Endothelial cell of umbilical vein (primary cell): ENCODE results near the gene SMG5. TPM values are rescaled to one million over a fixed set of nuclear protein-coding genes. Genes with fewer than 3 reads are reported as not detected.

Source experiments
- BruUV-seq: library from RNA; stranded (reverse); fragments of 400-500 nt; replicated peaks from 2 replicates; lab custom pipeline; 2021; lab: Mats Ljungman, UMichigan
- CTCF ChIA-PET: fragments of 300-600, 350-600 bp; sonication (Branson Sonifier 250); formaldehyde crosslinking; loops from one replicate; lab custom pipeline; 2021; ENCODE audit warnings: antibody characterized with exemption, inconsistent platforms; lab: Charles Lee
- POLR2A ChIA-PET: fragments of 300-600, 350-600 bp; sonication (Branson Sonifier 250); formaldehyde crosslinking; loops from one replicate; lab custom pipeline; 2021; ENCODE audit warnings: antibody characterized with exemption, inconsistent platforms; lab: Charles Lee
- DNase-seq: peaks from one replicate; pipeline ENCODE4 v3.0.0-alpha.2; 2011; ENCODE audit warnings: low read depth, low spot score
- FAIRE-seq: peaks from 2 replicates; lab custom pipeline; 2011; peaks lifted over from hg19 to GRCh38; lab: Jason Lieb, UNC
- H2AFZ ChIP-seq: 2 replicates; pipeline ENCODE4 v1.6.0; 2012; ENCODE audit warnings: low read depth, low read length, control low read depth, inconsistent platforms
- H3K27ac ChIP-seq: 2 replicates; pipeline ENCODE4 v1.5.1; 2011; ENCODE audit warnings: low read depth, mild to moderate bottlenecking, control low read depth, low read length, moderate library complexity; ENCODE audit not compliant: insufficient read depth
- H3K27me3 ChIP-seq, 2 experiments: 2 replicates each; pipeline versions ENCODE4 v1.6.0 to v1.6.1; 2011; ENCODE audit warnings: low read length in 2 of 2, mixed read lengths in 1 of 2; ENCODE audit not compliant: control insufficient read depth in 2 of 2, insufficient read depth in 2 of 2
- H3K36me3 ChIP-seq, 2 experiments: 2 replicates in 1 of 2; 3 replicates in 1 of 2; pipeline ENCODE4 v1.5.1; 2011; ENCODE audit warnings: low read length in 2 of 2, mild to moderate bottlenecking in 1 of 2, moderate library complexity in 1 of 2; ENCODE audit not compliant: control insufficient read depth in 2 of 2, insufficient read depth in 2 of 2; ENCODE audit errors: extremely low read depth in 1 of 2
- H3K4me1 ChIP-seq: 3 replicates; pipeline ENCODE4 v1.5.1; 2011; ENCODE audit warnings: mild to moderate bottlenecking, low read length; ENCODE audit not compliant: control insufficient read depth, insufficient read depth; ENCODE audit errors: extremely low read depth
- H3K4me2 ChIP-seq: 2 replicates; pipeline ENCODE4 v1.6.1; 2011; ENCODE audit warnings: low read length, control low read depth, mixed read lengths; ENCODE audit not compliant: insufficient read depth
- H3K4me3 ChIP-seq, 3 experiments: fragments of 200-600 bp in 1 of 3; sonication (generic), shearing (Covaris generic) in 1 of 3; replicated peaks in 1 of 3; 2 replicates each; pipeline ENCODE4 v1.5.1; 2011 to 2016; ENCODE audit warnings: control low read depth in 3 of 3, low read length in 3 of 3, mild to moderate bottlenecking in 2 of 3, inconsistent platforms in 1 of 3, low read depth in 1 of 3, moderate library complexity in 1 of 3; ENCODE audit not compliant: insufficient read depth in 1 of 3
- H3K79me2 ChIP-seq: 2 replicates; pipeline ENCODE4 v1.6.0; 2012; ENCODE audit warnings: low read length, inconsistent platforms; ENCODE audit not compliant: control insufficient read depth, insufficient read depth
- H3K9ac ChIP-seq: replicated peaks from 2 replicates; pipeline ENCODE3; 2011; ENCODE audit warnings: low read length, control low read depth; ENCODE audit not compliant: insufficient read depth; ENCODE audit errors: extremely low read depth
- H3K9me1 ChIP-seq: replicated peaks from 3 replicates; pipeline ENCODE4 v1.6.0; 2011; ENCODE audit warnings: mild to moderate bottlenecking, low read length; ENCODE audit not compliant: control insufficient read depth, insufficient read depth; ENCODE audit errors: extremely low read depth
- H3K9me3 ChIP-seq: replicated peaks from 2 replicates; pipeline ENCODE4 v1.5.1; 2012; ENCODE audit warnings: low read length, inconsistent platforms; ENCODE audit not compliant: control insufficient read depth, insufficient read depth
- H4K20me1 ChIP-seq: replicated peaks from 2 replicates; pipeline ENCODE3; 2011; ENCODE audit warnings: mild to moderate bottlenecking, low read length; ENCODE audit not compliant: control insufficient read depth, insufficient read depth; ENCODE audit errors: extremely low read depth
- EZH2 ChIP-seq: IDR thresholded peaks from 2 replicates; pipeline ENCODE4 v1.6.1; 2012; ENCODE audit warnings: borderline replicate concordance, low read depth, mild to moderate bottlenecking, moderate library complexity, low read length, inconsistent platforms; ENCODE audit not compliant: severe bottlenecking
- FOS ChIP-seq: IDR thresholded peaks from 2 replicates; pipeline ENCODE4 v1.6.1; 2011; ENCODE audit warnings: mild to moderate bottlenecking, low read length, moderate library complexity, borderline replicate concordance; ENCODE audit not compliant: insufficient read depth
- GATA2 ChIP-seq: IDR thresholded peaks from 2 replicates; pipeline ENCODE4 v1.7.0; 2011; ENCODE audit warnings: low read depth, mild to moderate bottlenecking, moderate library complexity, mixed read lengths, low read length; ENCODE audit not compliant: insufficient read length, insufficient read depth
- JUN ChIP-seq: IDR thresholded peaks from 2 replicates; pipeline ENCODE4 v1.6.1; 2011; ENCODE audit warnings: borderline replicate concordance, low read depth; ENCODE audit not compliant: insufficient read length, insufficient read depth
- MYC ChIP-seq: IDR thresholded peaks from one replicate; pipeline ENCODE4 v1.6.1; 2011; ENCODE audit warnings: mild to moderate bottlenecking, low read depth, low read length
- POLR2A ChIP-seq: IDR thresholded peaks from 2 replicates; pipeline ENCODE4 v1.6.1; 2012; ENCODE audit warnings: low read depth, mild to moderate bottlenecking, control low read depth, low read length
- POLR2AphosphoS5 ChIP-seq: IDR thresholded peaks from 2 replicates; pipeline ENCODE4 v1.6.1; 2012; ENCODE audit warnings: low read depth, mild to moderate bottlenecking, control low read depth, low read length, moderate library complexity; ENCODE audit not compliant: insufficient read depth
- dilution Hi-C: fragments of 300-500 bp; cut with MboI; formaldehyde crosslinking; loops from one replicate; pipeline ENCODE4 v1.15.0; 2019; ENCODE audit warnings: low sequenced_read_pairs; ENCODE audit not compliant: extremely low pct_ligation_motif_present
- intact Hi-C: fragments of 100-400 bp; cut with micrococcal nuclease; formaldehyde crosslinking; loops from one replicate; pipeline ENCODE4 v1.10.0; 2022
- polyA plus RNA-seq, 4 experiments: library from polyadenylated mRNA; depleted of rRNA in 3 of 4; stranded (reverse) in 3 of 4; unstranded in 1 of 4; fragments of >200 nt; gene quantifications; 2 replicates each; pipeline versions ENCODE4 v1.2.1 to v1.2.3, GENCODE V29; 2011 to 2012; ENCODE audit warnings: missing spikeins in 1 of 4
- total RNA-seq: library from RNA; stranded (reverse); gene quantifications from 2 replicates; pipeline ENCODE4 v1.2.3, GENCODE V29; 2021
- TF ChIP-seq, protein P1 (sequence below), 2 donors: IDR thresholded peaks; 1 replicate in 1 of 2; 2 replicates in 1 of 2; pipeline ENCODE4 v1.5.1; 2011; ENCODE audit warnings: low read length in 2 of 2, mild to moderate bottlenecking in 2 of 2, moderate library complexity in 2 of 2, control low read depth in 1 of 2, inconsistent platforms in 1 of 2, low read depth in 1 of 2; ENCODE audit not compliant: insufficient read depth in 1 of 2; ENCODE audit errors: extremely low read depth in 1 of 2
- TF ChIP-seq, protein P2 (sequence below): IDR thresholded peaks from 2 replicates; pipeline ENCODE4 v1.6.1; 2011; ENCODE audit not compliant: insufficient read depth, insufficient read length

SMG5 gene
- total and polyA plus RNA-seq, 2 donors (not counting 3 experiments of a cell fraction or from before 2014, with no cell fraction given): 37.4 to 82.6 TPM

DNA sequence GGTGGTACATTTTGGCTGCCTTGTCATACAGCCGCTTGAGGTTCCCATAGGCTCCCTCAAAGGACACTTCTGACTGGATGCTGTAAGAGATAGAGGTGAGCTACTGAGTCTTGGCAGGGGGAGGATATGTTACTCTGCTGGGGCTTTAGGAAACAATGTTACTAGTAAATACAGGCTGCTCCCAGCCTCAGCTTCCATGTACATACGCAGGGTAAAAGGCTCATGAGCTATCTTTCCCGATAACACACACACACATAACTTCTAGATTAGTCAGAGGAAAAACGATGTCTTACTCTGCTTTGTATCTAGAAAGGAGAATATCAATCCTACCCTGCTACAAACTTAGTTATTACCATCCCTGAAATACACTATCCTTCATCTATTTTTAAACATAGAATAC is 14.3 kb downstream of the SMG5 start:
- CTCF ChIA-PET: interaction anchor here (0.8 to 2.2 kb wide), 3 partner anchors 8 to 20 kb away, joined by 3 to 5 read pairs (median 3); no protein-coding TSS in a partner anchor
- POLR2A ChIA-PET: interaction anchor here (0.6 kb wide), 1 partner anchor 10 kb away, joined by 3 read pairs; no protein-coding TSS in a partner anchor

More for the DNA sequence above, 14.3 kb downstream of the SMG5 start:
- DNase-seq (no peak), FAIRE-seq (no peak)
- Histone ChIP-seq H3K27ac (no peak overlapping the region), H3K79me2 (no peaks in the 10 kb centered on the region), H2AFZ (no peak overlapping the region), H3K27me3 (no peaks in the 10 kb centered on the region), H3K4me2 (no peak overlapping the region), H3K9ac (no peak overlapping the region), H3K4me3 (no peak overlapping the region), H3K36me3 (peaks cover 24 to 59% of the 10 kb centered on the region in 2 experiments), H3K4me1 (no peaks in the 10 kb centered on the region), H3K9me3 (no peaks in the 10 kb centered on the region), H4K20me1 (no peaks in the 10 kb centered on the region), H3K9me1 (no peaks in the 10 kb centered on the region)
- dilution Hi-C loops (no loop called here), intact Hi-C loops (no loop called here)
- no TSS peak for BruUV-seq
- TF ChIP-seq FOS (no peak), POLR2AphosphoS5 (no peak), POLR2A (no peak), EZH2 (no peak), MYC (no peak), GATA2 (no peak), JUN (no peak)
- TF ChIP-seq, protein P1, sequence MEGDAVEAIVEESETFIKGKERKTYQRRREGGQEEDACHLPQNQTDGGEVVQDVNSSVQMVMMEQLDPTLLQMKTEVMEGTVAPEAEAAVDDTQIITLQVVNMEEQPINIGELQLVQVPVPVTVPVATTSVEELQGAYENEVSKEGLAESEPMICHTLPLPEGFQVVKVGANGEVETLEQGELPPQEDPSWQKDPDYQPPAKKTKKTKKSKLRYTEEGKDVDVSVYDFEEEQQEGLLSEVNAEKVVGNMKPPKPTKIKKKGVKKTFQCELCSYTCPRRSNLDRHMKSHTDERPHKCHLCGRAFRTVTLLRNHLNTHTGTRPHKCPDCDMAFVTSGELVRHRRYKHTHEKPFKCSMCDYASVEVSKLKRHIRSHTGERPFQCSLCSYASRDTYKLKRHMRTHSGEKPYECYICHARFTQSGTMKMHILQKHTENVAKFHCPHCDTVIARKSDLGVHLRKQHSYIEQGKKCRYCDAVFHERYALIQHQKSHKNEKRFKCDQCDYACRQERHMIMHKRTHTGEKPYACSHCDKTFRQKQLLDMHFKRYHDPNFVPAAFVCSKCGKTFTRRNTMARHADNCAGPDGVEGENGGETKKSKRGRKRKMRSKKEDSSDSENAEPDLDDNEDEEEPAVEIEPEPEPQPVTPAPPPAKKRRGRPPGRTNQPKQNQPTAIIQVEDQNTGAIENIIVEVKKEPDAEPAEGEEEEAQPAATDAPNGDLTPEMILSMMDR (IDR thresholded peaks at IDR 0.05; ENCODE audit: extremely low read depth in 1 of 2, insufficient read depth in 1 of 2, low read depth in 1 of 2, low read length in 2 of 2): no peak
- TF ChIP-seq, protein P2, sequence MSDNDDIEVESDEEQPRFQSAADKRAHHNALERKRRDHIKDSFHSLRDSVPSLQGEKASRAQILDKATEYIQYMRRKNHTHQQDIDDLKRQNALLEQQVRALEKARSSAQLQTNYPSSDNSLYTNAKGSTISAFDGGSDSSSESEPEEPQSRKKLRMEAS: no peak
